CD14-positive monocyte (primary cell): Measurements from ENCODE around the gene SYTL4. TPM values are rescaled to one million over a fixed set of nuclear protein-coding genes. Genes with fewer than 3 reads are reported as not detected.

Source experiments
- DNase-seq, 3 donors: peaks; one replicate each; pipeline ENCODE4 v3.0.0-alpha.2; 2011 to 2022
- H2AFZ ChIP-seq: 2 replicates; pipeline ENCODE4 v1.6.0; 2012; ENCODE audit warnings: mild to moderate bottlenecking, low read depth, low read length, inconsistent platforms; ENCODE audit not compliant: insufficient read depth, poor library complexity, severe bottlenecking
- H3K27ac ChIP-seq, 2 donors: 1 replicate in 1 of 2; 2 replicates in 1 of 2; pipeline ENCODE4 v1.5.1; 2012 to 2013; ENCODE audit warnings: low read length in 2 of 2, control low read depth in 1 of 2, inconsistent platforms in 1 of 2, low read depth in 1 of 2, mild to moderate bottlenecking in 1 of 2
- H3K27me3 ChIP-seq, 2 donors: one replicate each; pipeline versions ENCODE4 v1.6.0 to v1.6.1; 2011 to 2013; ENCODE audit warnings: low read length in 2 of 2; ENCODE audit not compliant: control insufficient read depth in 2 of 2, insufficient read depth in 2 of 2
- H3K36me3 ChIP-seq, 2 donors: replicated peaks in 1 of 2; 1 replicate in 1 of 2; 2 replicates in 1 of 2; pipeline versions ENCODE4 v1.5.1 to v1.6.1; 2012 to 2013; ENCODE audit warnings: low read length in 2 of 2, control low read depth in 1 of 2, inconsistent platforms in 1 of 2, mild to moderate bottlenecking in 1 of 2; ENCODE audit not compliant: insufficient read depth in 2 of 2, control insufficient read depth in 1 of 2
- H3K4me1 ChIP-seq, 2 donors: 1 replicate in 1 of 2; 2 replicates in 1 of 2; pipeline versions ENCODE4 v1.5.1 to v1.6.1; 2012 to 2013; ENCODE audit warnings: low read length in 2 of 2, control low read depth in 1 of 2, inconsistent platforms in 1 of 2, mild to moderate bottlenecking in 1 of 2, moderate library complexity in 1 of 2; ENCODE audit not compliant: insufficient read depth in 2 of 2, control insufficient read depth in 1 of 2
- H3K4me2 ChIP-seq: replicated peaks from 2 replicates; pipeline ENCODE3; 2012; ENCODE audit warnings: low read length, moderate library complexity, mild to moderate bottlenecking; ENCODE audit not compliant: poor library complexity, severe bottlenecking; ENCODE audit errors: extremely low read depth
- H3K4me3 ChIP-seq, 3 experiments: fragments of 200-600 bp in 1 of 3; sonication (generic) in 1 of 3; replicated peaks in 1 of 3; 1 replicate in 2 of 3; 2 replicates in 1 of 3; pipeline ENCODE4 v1.5.1; 2011 to 2013; ENCODE audit warnings: low read length in 3 of 3, mild to moderate bottlenecking in 3 of 3, control low read depth in 2 of 3, low read depth in 2 of 3, inconsistent platforms in 1 of 3, moderate library complexity in 1 of 3
- H3K79me2 ChIP-seq: 2 replicates; pipeline ENCODE4 v1.6.0; 2012; ENCODE audit warnings: mild to moderate bottlenecking, control low read depth, inconsistent platforms, low read length, moderate library complexity; ENCODE audit not compliant: insufficient read depth
- H3K9ac ChIP-seq: 2 replicates; pipeline ENCODE4 v1.6.0; 2017; ENCODE audit warnings: low read length, mild to moderate bottlenecking; ENCODE audit not compliant: insufficient read depth, poor library complexity, severe bottlenecking
- H3K9me3 ChIP-seq, 2 donors: replicated peaks in 1 of 2; 1 replicate in 1 of 2; 2 replicates in 1 of 2; pipeline versions ENCODE4 v1.5.1 to v1.6.1; 2012 to 2013; ENCODE audit warnings: low read length in 2 of 2, control low read depth in 1 of 2; ENCODE audit not compliant: control insufficient read depth in 1 of 2, insufficient read depth in 1 of 2
- H4K20me1 ChIP-seq: 2 replicates; pipeline ENCODE4 v1.6.0; 2012; ENCODE audit warnings: mild to moderate bottlenecking, low read length, control low read depth, moderate library complexity; ENCODE audit not compliant: insufficient read depth
- H3K27ac Mint-ChIP-seq, 7 donors: one replicate each; pipeline ENCODE4 v1.8.0; 2020; ENCODE audit warnings: mild to moderate bottlenecking in 7 of 7, mixed read lengths in 7 of 7, moderate library complexity in 6 of 7, inconsistent platforms in 2 of 7
- H3K27me3 Mint-ChIP-seq, 3 donors: one replicate each; pipeline ENCODE4 v1.8.0; 2021 to 2022; ENCODE audit warnings: low read depth in 3 of 3, mild to moderate bottlenecking in 3 of 3, mixed read lengths in 3 of 3, moderate library complexity in 3 of 3, inconsistent platforms in 1 of 3
- H3K36me3 Mint-ChIP-seq, 2 donors: one replicate each; pipeline ENCODE4 v1.8.0; 2020; ENCODE audit warnings: mixed read lengths in 2 of 2, inconsistent platforms in 1 of 2, mild to moderate bottlenecking in 1 of 2
- H3K4me1 Mint-ChIP-seq: one replicate; pipeline ENCODE4 v1.8.0; 2020; ENCODE audit warnings: mild to moderate bottlenecking, mixed read lengths
- H3K4me3 Mint-ChIP-seq, 2 donors: one replicate each; pipeline ENCODE4 v1.8.0; 2020; ENCODE audit warnings: mild to moderate bottlenecking in 2 of 2, mixed read lengths in 2 of 2, moderate library complexity in 1 of 2
- H3K9me3 Mint-ChIP-seq, 7 donors: one replicate each; pipeline ENCODE4 v1.8.0; 2020 to 2022; ENCODE audit warnings: mixed read lengths in 7 of 7, mild to moderate bottlenecking in 6 of 7, moderate library complexity in 6 of 7, inconsistent platforms in 2 of 7
- WGBS: methylation state at CpG from one replicate; pipeline ENCODE4 v1.1.5; 2013; ENCODE audit warnings: missing lambda C conversion rate; ENCODE audit not compliant: insufficient coverage; 5-methylcytosine and 5-hydroxymethylcytosine counted together
- intact Hi-C, 2 donors: fragments of 100-400 bp; cut with micrococcal nuclease; formaldehyde crosslinking; loops; one replicate each; pipeline versions ENCODE4 v1.15.0 to v1.15.1; 2023
- polyA plus RNA-seq, 3 donors: library from polyadenylated mRNA; depleted of rRNA in 1 of 3; unstranded in 2 of 3; stranded (reverse) in 1 of 3; fragments of 300-500 nt in 2 of 3; fragments of >200 nt in 1 of 3; fragmentation: Illumina TruSeq in 2 of 3; gene quantifications; 1 replicate in 2 of 3; 2 replicates in 1 of 3; pipeline ENCODE4 v1.2.3, GENCODE V29; 2012 to 2021
- TF ChIP-seq, protein P1 (sequence below): fragments of 200-600 bp; IDR thresholded peaks from one replicate; pipeline ENCODE4 v1.8.0; 2022; ENCODE audit warnings: antibody characterized with exemption, mild to moderate bottlenecking

SYTL4 gene
- polyA plus RNA-seq, 3 donors = 0.17 TPM; not detected in 2

DNA sequence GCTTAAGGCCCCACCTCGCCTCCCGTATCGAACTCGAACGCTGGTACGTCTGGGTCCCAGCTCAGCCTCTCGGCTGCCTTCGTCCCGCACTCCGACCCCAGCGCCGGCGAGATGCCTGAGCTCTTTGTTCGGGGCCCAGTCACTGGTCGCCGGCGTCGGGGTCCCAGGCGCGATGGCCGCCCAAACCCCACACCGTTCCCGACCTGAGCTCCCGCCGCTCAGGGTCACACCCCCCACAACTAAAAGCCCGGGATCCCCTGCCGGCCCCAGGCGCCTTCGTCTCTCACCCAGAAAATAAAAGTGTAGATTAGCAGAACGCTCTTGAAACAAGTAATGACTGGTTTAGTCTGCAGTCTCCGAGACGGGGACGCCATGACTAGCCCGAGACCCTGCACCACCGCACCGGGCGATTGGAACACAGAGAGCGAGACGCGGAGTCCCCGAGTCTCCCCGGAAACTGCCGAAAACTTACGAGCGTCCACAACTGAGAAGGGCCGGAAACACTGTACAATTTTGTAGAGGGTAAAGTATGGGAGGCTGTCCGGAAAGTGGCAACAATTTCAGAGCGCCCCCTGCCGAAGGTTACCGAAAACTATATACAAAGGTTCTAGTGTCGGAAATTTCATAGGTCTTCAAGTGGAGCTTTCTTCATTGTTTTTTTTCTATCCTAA lies 95.5 kb downstream of the SYTL4 start, which contains the start of gene TSPAN6:
Gene TSPAN6, minus strand, starts transcription at position 486 of the 671 bp plus-strand sequence. Its CDS starts 112 bp downstream, at position 374.
- Mint-ChIP-seq H3K27ac (no peak within 1 kb of the TSS), H3K36me3 (peaks cover 0 to 3% of the 10 kb centered on the region in 2 donors), H3K4me3 (peak within 1 kb of the TSS; percentile 70 to 86), H3K9me3 (peaks cover 0 to 13% (median 4%) of the 10 kb centered on the region in 7 donors), H3K4me1 (peaks cover 4% of the 10 kb centered on the region), H3K27me3 (peaks cover 47 to 74% (median 71%) of the 10 kb centered on the region in 3 donors)
- Histone ChIP-seq H3K27ac (no peak within 1 kb of the TSS), H3K4me2 (no peak within 1 kb of the TSS), H3K4me1 (no peaks in the 10 kb centered on the region), H3K9me3 (peaks cover 0 to 11% of the 10 kb centered on the region in 2 donors), H3K79me2 (no peaks in the 10 kb centered on the region), H2AFZ (no peak within 1 kb of the TSS), H4K20me1 (no peaks in the 10 kb centered on the region), H3K36me3 (no peaks in the 10 kb centered on the region), H3K4me3 (no peak within 1 kb of the TSS), H3K9ac (no peak within 1 kb of the TSS), H3K27me3 (peaks cover 53 to 67% of the 10 kb centered on the region in 2 donors)
- 43% methylated on average over 8 of the region's 51 CpGs for WGBS
- TF ChIP-seq, protein P1, sequence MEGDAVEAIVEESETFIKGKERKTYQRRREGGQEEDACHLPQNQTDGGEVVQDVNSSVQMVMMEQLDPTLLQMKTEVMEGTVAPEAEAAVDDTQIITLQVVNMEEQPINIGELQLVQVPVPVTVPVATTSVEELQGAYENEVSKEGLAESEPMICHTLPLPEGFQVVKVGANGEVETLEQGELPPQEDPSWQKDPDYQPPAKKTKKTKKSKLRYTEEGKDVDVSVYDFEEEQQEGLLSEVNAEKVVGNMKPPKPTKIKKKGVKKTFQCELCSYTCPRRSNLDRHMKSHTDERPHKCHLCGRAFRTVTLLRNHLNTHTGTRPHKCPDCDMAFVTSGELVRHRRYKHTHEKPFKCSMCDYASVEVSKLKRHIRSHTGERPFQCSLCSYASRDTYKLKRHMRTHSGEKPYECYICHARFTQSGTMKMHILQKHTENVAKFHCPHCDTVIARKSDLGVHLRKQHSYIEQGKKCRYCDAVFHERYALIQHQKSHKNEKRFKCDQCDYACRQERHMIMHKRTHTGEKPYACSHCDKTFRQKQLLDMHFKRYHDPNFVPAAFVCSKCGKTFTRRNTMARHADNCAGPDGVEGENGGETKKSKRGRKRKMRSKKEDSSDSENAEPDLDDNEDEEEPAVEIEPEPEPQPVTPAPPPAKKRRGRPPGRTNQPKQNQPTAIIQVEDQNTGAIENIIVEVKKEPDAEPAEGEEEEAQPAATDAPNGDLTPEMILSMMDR = peak; percentile 28
- DNase-seq = no peak
- intact Hi-C loops = no loop called here

- H3K27me3 ChIP-seq = peaks cover 56 to 72% of the 10 kb centered on the region in 2 donors
- no peak overlapping the region for H3K4me3 ChIP-seq
- no peak overlapping the region for H3K27ac ChIP-seq
- H3K36me3 ChIP-seq = no peaks in the 10 kb centered on the region
- Mint-ChIP-seq H3K4me3 (peak overlapping the region in 1 of 2 donors; percentile 62), H3K27ac (no peak overlapping the region), H3K4me1 (peaks cover 4% of the 10 kb centered on the region), H3K36me3 (peaks cover 0 to 3% of the 10 kb centered on the region in 2 donors), H3K9me3 (peaks cover 0 to 13% (median 4%) of the 10 kb centered on the region in 7 donors), H3K27me3 (peaks cover 45 to 73% (median 70%) of the 10 kb centered on the region in 3 donors)
- no peak for DNase-seq
- WGBS = 47% methylated on average over 3 of the region's 8 CpGs
- intact Hi-C loops = no loop called here
- peaks cover 0 to 11% of the 10 kb centered on the region in 2 donors for H3K9me3 ChIP-seq
- no peak overlapping the region for H2AFZ ChIP-seq
- no peak overlapping the region for H3K9ac ChIP-seq
- H3K4me2 ChIP-seq = no peak overlapping the region
- TF ChIP-seq, protein P1 = no peak
- no peaks in the 10 kb centered on the region for H3K79me2 ChIP-seq
- no peaks in the 10 kb centered on the region for H4K20me1 ChIP-seq
- no peaks in the 10 kb centered on the region for H3K4me1 ChIP-seq
Observed at GRCh38 chrX:100635989-100636320, 96.0 kb downstream of the SYTL4 start.
